VCaP (cell line): ENCODE data around the gene MAGEF1.
A peak's percentile ranks its signal among the peaks of the same experiment; 100 is the strongest.

Experiments
- H3K27ac ChIP-seq: fragments of 450-650 bp; 2 replicates; pipeline ENCODE4 v1.5.1; 2017
- TF ChIP-seq, protein P1 (sequence below): fragments of 450-650 bp; conservative IDR thresholded peaks from 2 replicates; pipeline ENCODE4 v1.5.1; 2017; ENCODE audit warnings: mild to moderate bottlenecking, moderate library complexity

MAGEF1 gene

GRCh38 chr3:184748219-184749135 lies 36.6 kb upstream of the MAGEF1 start:
- TF ChIP-seq, protein P1, sequence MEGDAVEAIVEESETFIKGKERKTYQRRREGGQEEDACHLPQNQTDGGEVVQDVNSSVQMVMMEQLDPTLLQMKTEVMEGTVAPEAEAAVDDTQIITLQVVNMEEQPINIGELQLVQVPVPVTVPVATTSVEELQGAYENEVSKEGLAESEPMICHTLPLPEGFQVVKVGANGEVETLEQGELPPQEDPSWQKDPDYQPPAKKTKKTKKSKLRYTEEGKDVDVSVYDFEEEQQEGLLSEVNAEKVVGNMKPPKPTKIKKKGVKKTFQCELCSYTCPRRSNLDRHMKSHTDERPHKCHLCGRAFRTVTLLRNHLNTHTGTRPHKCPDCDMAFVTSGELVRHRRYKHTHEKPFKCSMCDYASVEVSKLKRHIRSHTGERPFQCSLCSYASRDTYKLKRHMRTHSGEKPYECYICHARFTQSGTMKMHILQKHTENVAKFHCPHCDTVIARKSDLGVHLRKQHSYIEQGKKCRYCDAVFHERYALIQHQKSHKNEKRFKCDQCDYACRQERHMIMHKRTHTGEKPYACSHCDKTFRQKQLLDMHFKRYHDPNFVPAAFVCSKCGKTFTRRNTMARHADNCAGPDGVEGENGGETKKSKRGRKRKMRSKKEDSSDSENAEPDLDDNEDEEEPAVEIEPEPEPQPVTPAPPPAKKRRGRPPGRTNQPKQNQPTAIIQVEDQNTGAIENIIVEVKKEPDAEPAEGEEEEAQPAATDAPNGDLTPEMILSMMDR: peak; percentile 81
- H3K27ac ChIP-seq: no peak overlapping the region

DNA sequence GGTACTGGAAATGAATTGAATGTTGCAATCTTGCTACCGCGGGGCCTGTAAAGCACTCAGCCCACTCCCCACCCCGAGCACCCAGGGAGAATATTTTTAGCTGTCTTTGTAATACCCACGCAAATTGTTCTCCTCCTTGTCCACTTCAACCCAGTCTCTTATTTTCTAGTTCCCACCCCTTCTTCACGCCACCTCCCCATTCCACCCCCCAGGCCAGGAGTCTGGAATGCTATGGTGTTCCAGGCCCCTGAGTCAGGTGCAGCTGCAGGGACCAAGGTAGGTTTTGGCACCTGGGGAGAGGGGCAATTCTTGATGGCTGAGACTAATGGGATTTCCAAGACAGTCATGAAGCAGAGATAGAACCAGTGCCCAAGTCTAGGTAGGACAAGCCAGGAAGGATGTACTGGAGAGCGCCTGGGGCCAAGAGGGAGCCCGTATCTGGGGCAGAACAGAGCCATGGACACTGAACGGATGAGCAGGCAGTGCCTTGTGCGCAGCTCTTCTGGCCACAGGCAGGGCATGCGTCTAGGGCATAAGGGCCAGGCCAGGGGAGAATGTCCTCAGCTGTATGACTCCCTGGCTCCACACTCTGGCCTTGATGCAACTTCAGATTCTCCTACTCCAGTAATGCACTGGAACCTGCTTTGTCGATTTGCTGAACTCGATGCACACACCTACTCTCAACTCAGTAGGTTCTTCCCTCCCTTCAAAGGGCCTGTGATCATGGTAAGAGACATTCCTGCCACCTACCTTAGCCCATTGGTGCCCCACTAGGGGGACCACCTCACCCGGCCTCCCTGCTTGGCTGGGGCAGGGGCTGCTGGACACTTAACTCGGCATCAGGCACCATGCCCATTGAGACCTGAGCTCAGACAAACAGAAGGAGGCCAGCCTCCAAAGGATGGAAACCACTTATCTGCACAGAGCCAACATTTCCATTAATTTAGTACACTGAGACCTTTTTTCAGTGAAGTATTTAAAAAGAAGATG lies 34.6 kb upstream of the MAGEF1 start:
- TF ChIP-seq, protein P1: no peak
- H3K27ac ChIP-seq: no peak overlapping the region

DNA sequence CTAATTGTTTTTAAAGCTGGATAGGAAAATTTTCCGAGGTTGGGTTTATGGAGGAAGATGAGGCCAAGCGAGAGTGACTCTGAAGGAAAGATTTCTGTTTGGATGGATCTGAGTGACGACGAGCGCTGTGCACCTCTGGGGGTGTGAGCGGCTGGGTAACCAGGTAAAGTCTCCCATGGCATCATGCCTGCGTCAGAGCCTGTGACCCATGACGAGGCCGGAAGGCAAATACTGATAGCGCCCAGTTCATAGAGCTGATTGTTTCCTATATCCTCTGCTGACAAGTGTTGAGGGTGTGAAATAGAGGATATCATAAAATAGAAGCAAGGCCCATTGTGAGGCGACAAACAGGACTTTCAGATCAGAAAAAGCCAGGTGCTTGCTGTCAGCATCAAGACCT lies 33.7 kb upstream of the MAGEF1 start:
- TF ChIP-seq, protein P1: no peak
- no peak overlapping the region for H3K27ac ChIP-seq

DNA sequence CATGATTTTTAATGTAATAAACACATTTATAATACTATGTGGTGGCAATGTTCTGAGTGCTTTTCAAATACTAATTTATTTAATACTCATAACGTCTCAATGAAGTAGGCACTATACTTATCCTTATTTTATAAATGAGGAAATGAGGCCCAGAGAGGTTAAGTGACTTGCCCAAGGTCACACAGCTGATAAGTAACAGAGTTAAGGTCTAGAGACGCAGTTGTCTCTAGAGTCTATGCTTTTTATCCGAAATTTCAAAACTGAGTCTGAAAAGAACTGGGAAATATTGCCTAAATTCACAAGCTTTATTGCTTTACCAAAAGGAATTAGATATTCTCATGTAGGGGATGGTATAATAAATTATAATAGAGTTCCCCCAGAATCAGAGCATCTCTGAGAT lies 31.4 kb upstream of the MAGEF1 start:
- H3K27ac ChIP-seq: peak overlapping the region; percentile 51
- TF ChIP-seq, protein P1: no peak

DNA sequence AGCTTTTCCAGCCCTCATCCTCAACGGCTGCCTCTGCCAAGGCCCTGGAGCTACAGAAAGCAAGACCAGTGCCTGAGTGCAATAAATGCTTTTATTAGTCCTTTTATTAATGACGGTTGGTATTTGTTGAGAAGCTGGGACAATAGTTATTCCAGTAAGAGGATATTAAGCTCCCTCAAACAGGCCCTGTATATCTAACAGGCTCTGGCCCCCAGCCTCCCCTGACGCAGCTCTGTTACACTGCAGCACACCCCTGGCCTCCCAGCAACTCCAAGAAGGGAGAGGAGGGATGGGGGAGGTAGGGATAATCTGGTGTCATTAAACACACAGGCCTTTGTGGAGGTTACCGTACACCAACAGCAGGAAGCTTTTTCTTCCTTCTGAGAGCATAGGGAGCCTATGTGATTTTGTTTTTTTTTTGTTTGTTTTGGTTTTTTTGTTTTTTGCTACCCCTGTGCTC lies 30.8 kb upstream of the MAGEF1 start:
- peak overlapping the region; percentile 51 for H3K27ac ChIP-seq
- TF ChIP-seq, protein P1: no peak

- peak overlapping the region; percentile 51 for H3K27ac ChIP-seq
- TF ChIP-seq, protein P1: no peak
These were observed 30.2 kb upstream of the MAGEF1 start for GRCh38 chr3:184741798-184742675.
